Measurements from ENCODE around the gene TMEM40.

DNA sequence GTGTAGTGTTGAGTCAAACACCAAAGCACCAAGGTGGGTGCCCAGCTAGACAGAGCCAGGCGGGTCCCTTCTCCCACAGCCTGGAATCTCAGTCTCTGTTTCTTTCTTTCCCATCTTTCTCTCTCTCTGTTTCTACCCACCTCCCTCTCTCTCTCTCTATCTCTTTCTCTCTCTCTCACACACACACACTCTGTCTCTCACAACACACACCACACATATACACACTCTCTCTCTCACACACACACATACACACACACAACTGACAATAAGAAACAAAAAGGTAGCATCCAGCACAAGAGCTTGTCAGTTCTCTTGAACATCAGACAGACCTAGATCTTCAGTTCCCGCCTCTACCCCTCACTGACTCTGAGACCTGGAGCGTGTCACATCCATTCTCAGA, 2.4 kb downstream of the TMEM40 start:
- TF ChIP-seq SUZ12 (IDR thresholded peaks at IDR 0.05; ENCODE audit: low read depth, low read length) (no peak), ZNF557 (CRISPR knock-in tag; IDR thresholded peaks at IDR 0.05) (no peak), ZNF496 (CRISPR knock-in tag; IDR thresholded peaks at IDR 0.05; ENCODE audit: insufficient replicate concordance) (no peak), FOXJ3 (CRISPR knock-in tag; IDR thresholded peaks at IDR 0.05; ENCODE audit: borderline replicate concordance) (no peak), JUN (CRISPR knock-in tag; IDR thresholded peaks at IDR 0.05) (no peak), TSC22D2 (CRISPR knock-in tag; IDR thresholded peaks at IDR 0.05; ENCODE audit: borderline replicate concordance) (no peak), EZH2 (conservative IDR thresholded peaks at IDR 0.05; ENCODE audit: low read depth, low read length) (no peak), CTCF (CRISPR knock-in tag; IDR thresholded peaks at IDR 0.05) (no peak), SIX1 (CRISPR knock-in tag; IDR thresholded peaks at IDR 0.05; ENCODE audit: borderline replicate concordance) (no peak), ZNF138 (CRISPR knock-in tag; IDR thresholded peaks at IDR 0.05; ENCODE audit: low read depth) (no peak), NR2F6 (IDR thresholded peaks at IDR 0.05) (no peak), NR2F6 (CRISPR knock-in tag; IDR thresholded peaks at IDR 0.05) (no peak), MLXIP (CRISPR knock-in tag; IDR thresholded peaks at IDR 0.05; ENCODE audit: borderline replicate concordance) (no peak), FIP1L1 (IDR thresholded peaks at IDR 0.05; ENCODE audit: borderline replicate concordance, insufficient read depth, low read depth, low read length) (no peak)
- TF ChIP-seq, protein P1, sequence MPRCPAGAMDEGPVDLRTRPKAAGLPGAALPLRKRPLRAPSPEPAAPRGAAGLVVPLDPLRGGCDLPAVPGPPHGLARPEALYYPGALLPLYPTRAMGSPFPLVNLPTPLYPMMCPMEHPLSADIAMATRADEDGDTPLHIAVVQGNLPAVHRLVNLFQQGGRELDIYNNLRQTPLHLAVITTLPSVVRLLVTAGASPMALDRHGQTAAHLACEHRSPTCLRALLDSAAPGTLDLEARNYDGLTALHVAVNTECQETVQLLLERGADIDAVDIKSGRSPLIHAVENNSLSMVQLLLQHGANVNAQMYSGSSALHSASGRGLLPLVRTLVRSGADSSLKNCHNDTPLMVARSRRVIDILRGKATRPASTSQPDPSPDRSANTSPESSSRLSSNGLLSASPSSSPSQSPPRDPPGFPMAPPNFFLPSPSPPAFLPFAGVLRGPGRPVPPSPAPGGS (CRISPR knock-in tag; IDR thresholded peaks at IDR 0.05), result no peak
